ENCODE results near the gene RAB29.
A peak's percentile ranks its signal among the peaks of the same experiment; 100 is the strongest.

Gene RAB29

GRCh38 chr1:205775717-205776056 lies 405 bp upstream of the RAB29 start:
- no peak for DNase-seq
- CTCF ChIA-PET: interaction anchor here (1.0 to 1.3 kb wide), 2 partner anchors 10 to 16 kb away, joined by 3 to 8 read pairs; no protein-coding TSS in a partner anchor
- no peak overlapping the region for H3K27ac ChIP-seq (ENCODE audit: insufficient read depth in 1 of 2, low read depth in 1 of 2, low read length in 2 of 2, poor library complexity in 1 of 2, severe bottlenecking in 2 of 2)
- H3K9me3 ChIP-seq (ENCODE audit: control extremely low read depth in 1 of 5, control insufficient read depth in 4 of 5, insufficient read depth in 2 of 5, low read depth in 1 of 5, low read length in 4 of 5): no peaks in the 10 kb centered on the region
- H3K36me3 ChIP-seq (ENCODE audit: control insufficient read depth in 4 of 4, insufficient read depth in 4 of 4, low read length in 3 of 4): no peaks in the 10 kb centered on the region
- POLR2A ChIA-PET: interaction anchor here (2.5 kb wide), 1 partner anchor 26 kb away, joined by 7 read pairs; no protein-coding TSS in a partner anchor
- H3K4me1 ChIP-seq (ENCODE audit: control extremely low read depth in 1 of 4, control insufficient read depth in 4 of 4, insufficient read depth in 4 of 4, low read length in 3 of 4): peaks cover 8 to 31% (median 23%) of the 10 kb centered on the region in 4 experiments
- H3K27me3 ChIP-seq (replicated peaks in 2 of 5; ENCODE audit: control insufficient read depth in 4 of 5, insufficient read depth in 5 of 5, low read length in 4 of 5): peaks cover 0 to 9% (median 0%) of the 10 kb centered on the region in 5 experiments
- H3K4me3 ChIP-seq (ENCODE audit: control insufficient read depth in 1 of 7, extremely low read depth in 1 of 7, insufficient read depth in 4 of 7, low read depth in 2 of 7, low read length in 6 of 7): peak overlapping the region in 6 of 7 experiments; percentile 75 to 92 (median 88)

- Histone ChIP-seq H3K27me3 (replicated peaks in 2 of 5; ENCODE audit: control insufficient read depth in 4 of 5, insufficient read depth in 5 of 5, low read length in 4 of 5) (peaks cover 0 to 9% (median 0%) of the 10 kb centered on the region in 5 experiments), H3K4me3 (ENCODE audit: control insufficient read depth in 1 of 7, extremely low read depth in 1 of 7, insufficient read depth in 4 of 7, low read depth in 2 of 7, low read length in 6 of 7) (peak overlapping the region; percentile 75 to 92 (median 87)), H3K4me1 (ENCODE audit: control extremely low read depth in 1 of 4, control insufficient read depth in 4 of 4, insufficient read depth in 4 of 4, low read length in 3 of 4) (peaks cover 8 to 31% (median 23%) of the 10 kb centered on the region in 4 experiments), H3K27ac (ENCODE audit: insufficient read depth in 1 of 2, low read depth in 1 of 2, low read length in 2 of 2, poor library complexity in 1 of 2, severe bottlenecking in 2 of 2) (peak overlapping the region in 1 of 2 experiments; percentile 58), H3K36me3 (ENCODE audit: control insufficient read depth in 4 of 4, insufficient read depth in 4 of 4, low read length in 3 of 4) (peaks cover 0 to 7% (median 3%) of the 10 kb centered on the region in 4 experiments), H3K9me3 (ENCODE audit: control extremely low read depth in 1 of 5, control insufficient read depth in 4 of 5, insufficient read depth in 2 of 5, low read depth in 1 of 5, low read length in 4 of 5) (no peaks in the 10 kb centered on the region)
- DNase-seq: peak in 1 of 3 donors; percentile 19
- CTCF ChIA-PET: interaction anchor here (0.8 to 1.4 kb wide), 5 partner anchors 14 to 203 kb away, joined by 3 to 4 read pairs (median 3); no protein-coding TSS in a partner anchor
- 10% methylated on average over 22 of the region's 36 CpGs for WGBS (ENCODE audit: insufficient coverage)
- POLR2A ChIA-PET: interaction anchor here (0.6 to 2.5 kb wide), 2 partner anchors 25 to 1944 kb away, joined by 5 to 7 read pairs; no protein-coding TSS in a partner anchor
Measured at GRCh38 chr1:205774198-205775014, 876 bp downstream of the RAB29 start.

GRCh38 chr1:205772607-205773032 lies 2.7 kb downstream of the RAB29 start:
- CTCF ChIA-PET: interaction anchor here (0.6 to 1.9 kb wide), 4 partner anchors 18 to 1840 kb away, joined by 3 to 6 read pairs (median 4); no protein-coding TSS in a partner anchor
- no CpG with 5 or more reads among the region's 2 CpGs for WGBS (ENCODE audit: insufficient coverage)
- no peaks in the 10 kb centered on the region for H3K9me3 ChIP-seq (ENCODE audit: control extremely low read depth in 1 of 5, control insufficient read depth in 4 of 5, insufficient read depth in 2 of 5, low read depth in 1 of 5, low read length in 4 of 5)
- H3K36me3 ChIP-seq (ENCODE audit: control insufficient read depth in 4 of 4, insufficient read depth in 4 of 4, low read length in 3 of 4): peaks cover 0 to 7% (median 4%) of the 10 kb centered on the region in 4 experiments
- H3K27me3 ChIP-seq (replicated peaks in 2 of 5; ENCODE audit: control insufficient read depth in 4 of 5, insufficient read depth in 5 of 5, low read length in 4 of 5): peaks cover 0 to 9% (median 0%) of the 10 kb centered on the region in 5 experiments
- no peak overlapping the region for H3K27ac ChIP-seq (ENCODE audit: insufficient read depth in 1 of 2, low read depth in 1 of 2, low read length in 2 of 2, poor library complexity in 1 of 2, severe bottlenecking in 2 of 2)
- no peak overlapping the region for H3K4me3 ChIP-seq (ENCODE audit: control insufficient read depth in 1 of 7, extremely low read depth in 1 of 7, insufficient read depth in 4 of 7, low read depth in 2 of 7, low read length in 6 of 7)
- POLR2A ChIA-PET: no interaction called here
- no peak for DNase-seq
- peaks cover 4 to 22% (median 16%) of the 10 kb centered on the region in 4 experiments for H3K4me1 ChIP-seq (ENCODE audit: control extremely low read depth in 1 of 4, control insufficient read depth in 4 of 4, insufficient read depth in 4 of 4, low read length in 3 of 4)

GRCh38 chr1:205770618-205771017 lies 4.7 kb downstream of the RAB29 start:
- ChIA-PET POLR2A (no interaction called here), CTCF (no interaction called here)
- peaks cover 0 to 9% (median 0%) of the 10 kb centered on the region in 5 experiments for H3K27me3 ChIP-seq (replicated peaks in 2 of 5; ENCODE audit: control insufficient read depth in 4 of 5, insufficient read depth in 5 of 5, low read length in 4 of 5)
- no peaks in the 10 kb centered on the region for H3K9me3 ChIP-seq (ENCODE audit: control extremely low read depth in 1 of 5, control insufficient read depth in 4 of 5, insufficient read depth in 2 of 5, low read depth in 1 of 5, low read length in 4 of 5)
- WGBS (ENCODE audit: insufficient coverage): 94% methylated on average over 3 of the region's 4 CpGs
- no peak overlapping the region for H3K27ac ChIP-seq (ENCODE audit: insufficient read depth in 1 of 2, low read depth in 1 of 2, low read length in 2 of 2, poor library complexity in 1 of 2, severe bottlenecking in 2 of 2)
- no peak for DNase-seq
- H3K4me1 ChIP-seq (ENCODE audit: control extremely low read depth in 1 of 4, control insufficient read depth in 4 of 4, insufficient read depth in 4 of 4, low read length in 3 of 4): peaks cover 4 to 18% (median 13%) of the 10 kb centered on the region in 4 experiments
- peaks cover 0 to 7% (median 4%) of the 10 kb centered on the region in 4 experiments for H3K36me3 ChIP-seq (ENCODE audit: control insufficient read depth in 4 of 4, insufficient read depth in 4 of 4, low read length in 3 of 4)
- no peak overlapping the region for H3K4me3 ChIP-seq (ENCODE audit: control insufficient read depth in 1 of 7, extremely low read depth in 1 of 7, insufficient read depth in 4 of 7, low read depth in 2 of 7, low read length in 6 of 7)

- ChIA-PET CTCF (no interaction called here), POLR2A (no interaction called here)
Measured at GRCh38 chr1:205769641-205770365, 5.5 kb downstream of the RAB29 start.

GRCh38 chr1:205767248-205767647 lies 8.0 kb downstream of the RAB29 start:
- no peak overlapping the region for H3K27ac ChIP-seq (ENCODE audit: insufficient read depth in 1 of 2, low read depth in 1 of 2, low read length in 2 of 2, poor library complexity in 1 of 2, severe bottlenecking in 2 of 2)
- H3K27me3 ChIP-seq (replicated peaks in 2 of 5; ENCODE audit: control insufficient read depth in 4 of 5, insufficient read depth in 5 of 5, low read length in 4 of 5): no peaks in the 10 kb centered on the region
- ChIA-PET POLR2A (no interaction called here), CTCF (interaction anchor here (1.0 kb wide), 1 partner anchor 22 kb away, joined by 3 read pairs; no protein-coding TSS in a partner anchor)
- no CpG with 5 or more reads among the region's 3 CpGs for WGBS (ENCODE audit: insufficient coverage)
- H3K4me3 ChIP-seq (ENCODE audit: control insufficient read depth in 1 of 7, extremely low read depth in 1 of 7, insufficient read depth in 4 of 7, low read depth in 2 of 7, low read length in 6 of 7): no peak overlapping the region
- H3K9me3 ChIP-seq (ENCODE audit: control extremely low read depth in 1 of 5, control insufficient read depth in 4 of 5, insufficient read depth in 2 of 5, low read depth in 1 of 5, low read length in 4 of 5): no peaks in the 10 kb centered on the region
- no peak for DNase-seq
- no peaks in the 10 kb centered on the region for H3K4me1 ChIP-seq (ENCODE audit: control extremely low read depth in 1 of 4, control insufficient read depth in 4 of 4, insufficient read depth in 4 of 4, low read length in 3 of 4)
- peaks cover 0 to 7% (median 4%) of the 10 kb centered on the region in 4 experiments for H3K36me3 ChIP-seq (ENCODE audit: control insufficient read depth in 4 of 4, insufficient read depth in 4 of 4, low read length in 3 of 4)

More at GRCh38 chr1:205769641-205770365, 5.5 kb downstream of the RAB29 start:
- Histone ChIP-seq H3K27ac (ENCODE audit: insufficient read depth in 1 of 2, low read depth in 1 of 2, low read length in 2 of 2, poor library complexity in 1 of 2, severe bottlenecking in 2 of 2) (no peak overlapping the region), H3K36me3 (ENCODE audit: control insufficient read depth in 4 of 4, insufficient read depth in 4 of 4, low read length in 3 of 4) (peaks cover 0 to 7% (median 4%) of the 10 kb centered on the region in 4 experiments), H3K4me1 (ENCODE audit: control extremely low read depth in 1 of 4, control insufficient read depth in 4 of 4, insufficient read depth in 4 of 4, low read length in 3 of 4) (peaks cover 4 to 10% (median 8%) of the 10 kb centered on the region in 4 experiments), H3K4me3 (ENCODE audit: control insufficient read depth in 1 of 7, extremely low read depth in 1 of 7, insufficient read depth in 4 of 7, low read depth in 2 of 7, low read length in 6 of 7) (no peak overlapping the region), H3K9me3 (ENCODE audit: control extremely low read depth in 1 of 5, control insufficient read depth in 4 of 5, insufficient read depth in 2 of 5, low read depth in 1 of 5, low read length in 4 of 5) (no peaks in the 10 kb centered on the region), H3K27me3 (replicated peaks in 2 of 5; ENCODE audit: control insufficient read depth in 4 of 5, insufficient read depth in 5 of 5, low read length in 4 of 5) (peaks cover 0 to 9% (median 0%) of the 10 kb centered on the region in 5 experiments)
- over 99% methylated on average over 7 of the region's 8 CpGs for WGBS (ENCODE audit: insufficient coverage)
- DNase-seq: no peak
